ENCODE measurements around the gene GCSAML.
A peak's percentile ranks its signal among the peaks of the same experiment; 100 is the strongest.
"Not testable (repeated sequence)": the region's sequence is repeated elsewhere in the genome, so short reads cannot be mapped to it uniquely, and the experiment has no call there.

GCSAML gene

GRCh38 chr1:247548769-247549182 is at the start of gene GCSAML:
Gene GCSAML, plus strand, starts transcription at chr1:247549134. Its CDS starts 58 bp downstream, at chr1:247549192.
- Mint-ChIP-seq H3K36me3 (no peaks in the 10 kb centered on the region), H3K27ac (no peak within 1 kb of the TSS), H3K4me3 (no peak within 1 kb of the TSS), H3K9me3 (no peaks in the 10 kb centered on the region), H3K4me1 (peaks cover 11% of the 10 kb centered on the region), H3K27me3 (peaks cover 35% of the 10 kb centered on the region)
- ATAC-seq, result no peak

- H3K9me3 Mint-ChIP-seq, result no peaks in the 10 kb centered on the region
- no peaks in the 10 kb centered on the region for H3K36me3 Mint-ChIP-seq
- peaks cover 22% of the 10 kb centered on the region for H3K27me3 Mint-ChIP-seq
- no peak overlapping the region for H3K27ac Mint-ChIP-seq
- H3K4me3 Mint-ChIP-seq, result no peak overlapping the region
- ATAC-seq, result no peak
- no peaks in the 10 kb centered on the region for H3K4me1 Mint-ChIP-seq
Measured at GRCh38 chr1:247500865-247501264, 48.1 kb upstream of the GCSAML start.

DNA sequence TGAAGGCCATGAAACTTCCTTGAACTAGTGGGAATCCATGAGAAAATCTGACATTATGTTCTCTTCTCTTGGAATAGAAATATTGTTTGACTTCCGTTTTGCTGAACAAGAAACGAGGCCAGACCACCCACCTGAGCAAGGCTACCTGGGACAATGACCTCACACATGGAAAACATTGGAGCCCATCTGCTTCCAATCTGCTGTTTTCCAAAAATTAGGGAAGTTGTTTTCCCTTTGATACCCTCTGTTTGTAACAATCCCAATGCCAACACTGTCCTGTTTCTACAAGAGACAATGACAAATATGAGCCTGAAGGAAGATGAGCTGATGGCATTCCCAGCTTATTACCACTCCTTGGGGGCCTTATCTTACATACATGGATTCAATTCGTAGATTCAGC is 42.1 kb upstream of the GCSAML start:
- H3K27me3 Mint-ChIP-seq, result peaks cover 2% of the 10 kb centered on the region
- H3K9me3 Mint-ChIP-seq, result peaks cover 2% of the 10 kb centered on the region
- H3K36me3 Mint-ChIP-seq, result no peaks in the 10 kb centered on the region
- no peaks in the 10 kb centered on the region for H3K4me1 Mint-ChIP-seq
- ATAC-seq, result no peak
- H3K4me3 Mint-ChIP-seq, result no peak overlapping the region
- no peak overlapping the region for H3K27ac Mint-ChIP-seq

DNA sequence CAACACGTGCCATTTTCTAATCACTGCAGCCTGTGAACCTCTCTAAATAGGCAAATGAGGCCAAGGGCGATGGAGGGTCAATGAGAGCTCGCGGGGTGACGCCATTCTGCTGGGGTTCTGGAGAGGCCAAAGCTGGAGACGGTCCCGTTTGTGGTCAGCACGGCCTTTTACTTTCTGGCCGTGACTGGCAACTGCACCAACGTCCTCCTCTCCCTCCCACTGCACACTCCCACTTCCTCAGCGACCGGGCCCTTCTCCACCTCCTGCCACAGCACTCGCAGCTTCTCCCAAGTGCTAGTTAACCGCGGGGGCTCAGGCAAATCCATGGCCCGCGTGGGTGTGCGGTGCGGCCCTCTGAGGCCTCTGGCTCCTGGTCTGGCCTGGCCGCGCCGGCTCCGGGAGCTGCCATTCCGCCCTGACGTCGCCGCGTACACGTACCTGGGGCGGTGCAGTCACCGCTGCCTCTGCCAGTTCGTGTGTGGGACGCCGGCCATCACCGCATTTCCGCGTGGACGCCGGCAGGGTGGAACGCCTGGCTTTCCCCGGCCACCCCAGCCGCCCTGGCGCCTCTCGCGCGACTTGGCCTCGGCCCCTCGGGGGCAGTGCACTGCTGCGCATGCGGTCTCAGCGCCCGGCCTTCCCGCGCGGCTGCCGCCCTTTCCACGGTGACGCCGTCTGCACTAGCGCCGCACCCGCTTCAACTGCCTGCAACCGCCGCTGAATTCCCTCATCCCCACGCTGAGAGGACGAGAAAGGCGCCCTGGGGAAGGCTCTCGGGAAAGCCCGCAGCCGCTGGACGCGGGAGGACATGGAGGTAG is 30.9 kb upstream of the GCSAML start:
- Mint-ChIP-seq H3K27me3 (peaks cover 37% of the 10 kb centered on the region), H3K9me3 (peaks cover 4% of the 10 kb centered on the region), H3K4me1 (no peaks in the 10 kb centered on the region), H3K27ac (peak overlapping the region; percentile 40), H3K4me3 (peak overlapping the region; percentile 68), H3K36me3 (peaks cover 4% of the 10 kb centered on the region)
- peak; percentile 64 for ATAC-seq

GRCh38 chr1:247518613-247518891 is 30.4 kb upstream of the GCSAML start:
- ATAC-seq, result no peak

DNA sequence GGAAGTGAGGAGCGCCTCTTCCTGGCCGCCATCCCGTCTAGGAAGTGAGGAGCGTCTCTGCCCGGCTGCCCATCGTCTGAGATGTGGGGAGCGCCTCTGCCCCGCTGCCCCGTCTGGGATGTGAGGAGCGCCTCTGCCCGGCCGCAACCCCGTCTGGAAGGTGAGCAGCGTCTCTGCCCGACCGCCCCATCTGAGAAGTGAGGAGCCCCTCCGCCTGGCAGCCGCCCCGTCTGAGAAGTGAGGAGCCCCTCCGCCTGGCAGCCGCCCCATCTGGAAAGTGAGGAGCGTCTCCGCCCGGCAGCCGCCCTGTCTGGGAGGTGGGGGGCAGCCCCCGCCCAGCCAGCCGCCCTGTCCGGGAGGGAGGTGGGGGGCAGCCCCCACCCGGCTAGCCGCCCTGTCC is 27.0 kb upstream of the GCSAML start:
- not testable (repeated sequence) for H3K27ac Mint-ChIP-seq, H3K4me3 Mint-ChIP-seq, ATAC-seq, H3K9me3 Mint-ChIP-seq, H3K36me3 Mint-ChIP-seq, H3K4me1 Mint-ChIP-seq
- H3K27me3 Mint-ChIP-seq, result peaks cover 19% of the 10 kb centered on the region

More at GRCh38 chr1:247518613-247518891, 30.4 kb upstream of the GCSAML start:
- Mint-ChIP-seq H3K9me3 (peaks cover 4% of the 10 kb centered on the region), H3K27ac (no peak overlapping the region), H3K4me1 (no peaks in the 10 kb centered on the region), H3K4me3 (no peak overlapping the region), H3K27me3 (peaks cover 37% of the 10 kb centered on the region), H3K36me3 (peaks cover 4% of the 10 kb centered on the region)

DNA sequence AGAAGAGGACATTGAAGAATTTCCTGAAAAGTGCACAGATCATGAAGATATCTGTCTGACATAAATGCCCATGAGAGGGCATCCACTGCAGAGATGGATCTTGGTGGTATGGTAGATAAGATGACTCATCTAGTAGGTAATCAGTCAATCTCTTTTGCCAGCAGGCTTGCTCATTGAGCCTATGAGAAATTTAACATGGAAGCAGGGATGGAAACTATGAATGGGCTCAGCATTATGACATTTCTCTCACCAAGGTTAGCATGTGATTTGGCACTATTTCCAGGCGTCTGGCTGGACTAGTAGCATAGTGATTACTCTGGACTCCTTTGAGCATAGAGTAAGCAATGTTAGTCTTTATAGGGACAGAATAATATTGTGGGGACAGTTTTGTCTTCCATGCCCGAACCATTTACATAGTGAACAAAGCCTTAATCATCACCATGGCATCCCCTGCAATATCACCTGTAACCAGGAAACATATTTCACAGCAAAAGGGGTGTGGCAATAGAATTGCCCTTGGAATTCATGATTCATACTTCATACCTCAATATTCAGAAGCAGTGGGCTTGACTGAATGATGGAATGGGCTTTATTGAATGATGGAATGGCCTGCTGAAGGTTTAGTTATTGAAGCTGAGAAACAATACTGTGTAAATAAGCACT is 20.0 kb upstream of the GCSAML start:
- no peak for ATAC-seq
- H3K27me3 Mint-ChIP-seq, result peaks cover 29% of the 10 kb centered on the region
- no peak overlapping the region for H3K27ac Mint-ChIP-seq

GRCh38 chr1:247529771-247530355 is 19.1 kb upstream of the GCSAML start:
- Mint-ChIP-seq H3K4me1 (no peaks in the 10 kb centered on the region), H3K27ac (no peak overlapping the region), H3K36me3 (no peaks in the 10 kb centered on the region), H3K4me3 (no peak overlapping the region), H3K27me3 (peaks cover 22% of the 10 kb centered on the region), H3K9me3 (peaks cover 2% of the 10 kb centered on the region)
- ATAC-seq, result no peak

More for the DNA sequence above, 20.0 kb upstream of the GCSAML start:
- H3K4me3 Mint-ChIP-seq, result no peak overlapping the region
- H3K4me1 Mint-ChIP-seq, result no peaks in the 10 kb centered on the region
- H3K9me3 Mint-ChIP-seq, result peaks cover 2% of the 10 kb centered on the region
- H3K36me3 Mint-ChIP-seq, result no peaks in the 10 kb centered on the region

DNA sequence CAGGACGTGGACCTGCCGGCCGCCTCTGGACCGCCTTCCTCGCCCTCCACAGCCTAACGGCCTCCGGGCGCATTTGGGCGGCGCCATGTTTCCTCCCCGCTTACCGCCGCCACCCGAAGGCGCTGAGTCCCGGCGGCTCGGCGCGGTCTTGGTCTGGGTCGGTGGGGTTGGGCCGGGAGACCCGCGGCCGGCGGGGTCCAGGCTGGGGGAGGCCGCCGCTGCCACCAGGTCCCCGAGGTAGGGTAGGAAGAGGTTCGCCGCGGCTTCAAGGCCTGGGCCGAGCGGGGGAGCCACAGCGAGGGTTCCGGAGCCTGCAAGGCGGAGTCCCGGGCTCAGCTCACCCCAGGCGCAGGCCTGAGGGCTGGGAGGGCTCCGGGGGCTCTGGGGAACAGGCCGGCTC is 18.1 kb upstream of the GCSAML start:
- Mint-ChIP-seq H3K4me3 (no peak overlapping the region), H3K27ac (no peak overlapping the region), H3K4me1 (no peaks in the 10 kb centered on the region), H3K9me3 (peaks cover 2% of the 10 kb centered on the region), H3K27me3 (peaks cover 22% of the 10 kb centered on the region), H3K36me3 (no peaks in the 10 kb centered on the region)
- ATAC-seq, result no peak

DNA sequence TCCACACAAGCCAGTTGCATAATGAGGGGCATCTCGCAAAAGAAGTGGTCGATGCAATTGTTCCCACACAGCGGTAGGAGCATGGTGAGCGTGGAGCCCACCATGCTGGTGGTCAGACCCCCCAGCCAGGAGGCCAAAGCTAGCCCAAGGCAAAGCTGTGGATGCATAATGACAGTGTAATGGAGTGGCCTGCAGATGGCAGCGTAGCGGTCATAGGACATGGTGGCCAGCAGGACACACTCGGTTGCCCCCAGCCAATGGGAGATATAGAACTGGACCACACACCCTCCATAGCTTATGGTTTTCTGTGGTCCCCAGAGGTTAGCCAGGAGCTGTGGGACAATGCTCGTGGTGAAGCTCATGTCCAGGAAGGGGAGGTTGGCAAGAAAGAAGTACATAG is 17.0 kb upstream of the GCSAML start:
- Mint-ChIP-seq H3K27ac (no peak overlapping the region), H3K4me3 (no peak overlapping the region), H3K4me1 (no peaks in the 10 kb centered on the region), H3K27me3 (peaks cover 22% of the 10 kb centered on the region), H3K9me3 (peaks cover 2% of the 10 kb centered on the region), H3K36me3 (no peaks in the 10 kb centered on the region)
- ATAC-seq, result no peak

DNA sequence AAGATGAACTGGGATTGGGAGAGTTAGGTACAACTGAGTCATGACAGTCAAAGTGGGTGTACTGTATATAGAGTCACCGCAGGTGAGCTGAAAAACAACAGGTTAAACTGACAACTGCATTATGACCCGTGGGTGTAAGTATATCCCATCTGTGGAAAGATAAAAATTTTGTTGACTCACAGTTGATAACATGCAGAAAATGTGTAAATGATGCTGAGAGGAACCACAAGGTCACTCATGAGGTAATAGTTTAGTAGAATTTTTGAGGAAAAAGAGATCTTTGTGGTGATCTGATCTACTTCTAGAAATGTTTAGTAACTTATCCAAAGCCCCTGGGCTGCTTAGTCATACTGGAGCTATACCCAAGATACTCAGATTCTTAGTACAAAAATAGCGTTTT is 13.5 kb upstream of the GCSAML start:
- H3K36me3 Mint-ChIP-seq, result no peaks in the 10 kb centered on the region
- no peak overlapping the region for H3K27ac Mint-ChIP-seq
- peaks cover 8% of the 10 kb centered on the region for H3K4me1 Mint-ChIP-seq
- peaks cover 32% of the 10 kb centered on the region for H3K27me3 Mint-ChIP-seq
- no peak for ATAC-seq
- H3K4me3 Mint-ChIP-seq, result no peak overlapping the region
- no peaks in the 10 kb centered on the region for H3K9me3 Mint-ChIP-seq

GRCh38 chr1:247536340-247536739 is 12.6 kb upstream of the GCSAML start, which contains the start of gene OR2C3:
Gene OR2C3, minus strand, starts transcription at chr1:247536440. Its CDS starts 3,929 bp downstream, at chr1:247532511.
- H3K27me3 Mint-ChIP-seq, result peaks cover 35% of the 10 kb centered on the region
- H3K4me3 Mint-ChIP-seq, result no peak within 1 kb of the TSS
- no peaks in the 10 kb centered on the region for H3K9me3 Mint-ChIP-seq
- H3K4me1 Mint-ChIP-seq, result peaks cover 8% of the 10 kb centered on the region
- ATAC-seq, result no peak
- H3K27ac Mint-ChIP-seq, result no peak within 1 kb of the TSS
- no peaks in the 10 kb centered on the region for H3K36me3 Mint-ChIP-seq

- Mint-ChIP-seq H3K27me3 (peaks cover 32% of the 10 kb centered on the region), H3K36me3 (no peaks in the 10 kb centered on the region), H3K4me1 (peaks cover 8% of the 10 kb centered on the region), H3K27ac (no peak overlapping the region), H3K4me3 (no peak overlapping the region), H3K9me3 (no peaks in the 10 kb centered on the region)
- no peak for ATAC-seq
Measured at GRCh38 chr1:247538561-247538960, 10.4 kb upstream of the GCSAML start.

- no peak overlapping the region for H3K27ac Mint-ChIP-seq
- H3K4me1 Mint-ChIP-seq, result peaks cover 8% of the 10 kb centered on the region
- no peaks in the 10 kb centered on the region for H3K36me3 Mint-ChIP-seq
- H3K9me3 Mint-ChIP-seq, result no peaks in the 10 kb centered on the region
- ATAC-seq, result no peak
- no peak overlapping the region for H3K4me3 Mint-ChIP-seq
- peaks cover 37% of the 10 kb centered on the region for H3K27me3 Mint-ChIP-seq
Measured at GRCh38 chr1:247539215-247539614, 9.7 kb upstream of the GCSAML start.

DNA sequence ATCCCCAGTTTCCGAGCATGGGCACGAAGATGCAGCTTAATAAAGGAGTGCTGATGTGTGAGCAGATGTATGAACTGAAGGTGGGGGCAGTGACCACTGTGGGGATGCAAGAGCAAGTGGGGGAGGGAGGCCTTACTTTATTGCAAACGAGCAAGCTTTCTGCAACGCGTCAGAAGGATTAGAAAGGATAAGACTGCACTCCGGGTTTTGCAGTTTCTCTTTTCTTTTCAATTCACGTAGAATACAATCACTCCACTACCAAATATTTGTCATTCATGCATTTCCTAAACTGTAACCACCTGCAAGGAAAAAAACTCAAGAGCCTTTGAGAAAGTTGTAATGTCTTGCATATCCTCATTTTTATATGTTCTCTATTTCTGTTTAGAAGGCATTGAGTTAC is 8.4 kb upstream of the GCSAML start:
- ATAC-seq, result no peak
- Mint-ChIP-seq H3K4me1 (peaks cover 8% of the 10 kb centered on the region), H3K27ac (no peak overlapping the region), H3K4me3 (no peak overlapping the region), H3K36me3 (no peaks in the 10 kb centered on the region), H3K9me3 (no peaks in the 10 kb centered on the region), H3K27me3 (peaks cover 41% of the 10 kb centered on the region)

DNA sequence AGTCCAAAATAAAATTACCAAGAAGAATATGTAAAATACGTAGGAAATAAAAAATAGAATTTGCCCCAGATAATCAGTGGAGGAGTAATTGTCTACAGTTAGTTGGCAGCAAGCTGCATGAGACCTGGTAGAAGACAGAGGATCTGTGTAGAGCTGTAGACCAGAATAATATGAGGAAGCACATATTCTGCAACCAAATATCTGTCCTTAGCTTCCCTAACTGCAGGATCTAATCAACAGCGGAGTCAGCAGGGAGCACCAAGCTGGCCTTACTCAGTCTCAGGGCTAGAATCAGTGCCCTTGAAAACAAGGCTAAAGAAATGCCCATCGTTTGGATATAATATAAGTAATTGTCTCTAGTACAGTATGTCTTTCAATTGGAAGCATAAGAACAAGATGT is 6.1 kb upstream of the GCSAML start:
- Mint-ChIP-seq H3K27me3 (peaks cover 41% of the 10 kb centered on the region), H3K9me3 (no peaks in the 10 kb centered on the region), H3K27ac (no peak overlapping the region), H3K36me3 (no peaks in the 10 kb centered on the region), H3K4me1 (peaks cover 8% of the 10 kb centered on the region), H3K4me3 (no peak overlapping the region)
- no peak for ATAC-seq
